Peyer's patch (tissue), 4 donors: Measurements from ENCODE around the gene IFI6. TPM values are rescaled to one million over a fixed set of nuclear protein-coding genes. Genes with fewer than 3 reads are reported as not detected.
"Not testable (repeated sequence)": the region's sequence is repeated elsewhere in the genome, so short reads cannot be mapped to it uniquely, and the experiment has no call there.

Experiments
- DNase-seq, 3 donors: peaks; one replicate each; pipeline ENCODE4 v3.0.0-alpha.2; 2017 to 2019
- H3K27ac ChIP-seq, 4 donors: fragments of 200-600 bp; sonication (generic); one replicate each; pipeline ENCODE4 v1.5.1; 2016 to 2019
- H3K27me3 ChIP-seq, 2 donors: fragments of 200-600 bp; sonication (generic); one replicate each; pipeline ENCODE4 v1.5.1; 2019
- H3K36me3 ChIP-seq, 3 donors: fragments of 200-600 bp; sonication (generic); one replicate each; pipeline ENCODE4 v1.5.1; 2016 to 2019
- H3K4me1 ChIP-seq, 4 donors: fragments of 200-600 bp; sonication (generic); one replicate each; pipeline ENCODE4 v1.5.1; 2016 to 2019
- H3K4me3 ChIP-seq, 4 donors: fragments of 200-600 bp; sonication (generic); 1 replicate in 3 of 4; 2 replicates in 1 of 4; pipeline ENCODE4 v1.5.1; 2016 to 2019; ENCODE audit warnings: mild to moderate bottlenecking in 1 of 4
- H3K9me3 ChIP-seq, 4 donors: fragments of 200-600 bp; sonication (generic); one replicate each; pipeline ENCODE4 v1.5.1; 2016 to 2019; ENCODE audit warnings: mild to moderate bottlenecking in 1 of 4
- POLR2A ChIP-seq, 2 donors: fragments of 450-650 bp; IDR thresholded peaks; one replicate each; pipeline ENCODE4 v1.5.1; 2017; ENCODE audit warnings: antibody characterized with exemption in 2 of 2, mild to moderate bottlenecking in 2 of 2, moderate library complexity in 2 of 2
- total RNA-seq, 4 donors: library from RNA; depleted of rRNA; stranded (reverse); fragments of >200 nt; gene quantifications; one replicate each; pipeline ENCODE4 v1.1.0, GENCODE V29; 2016
- TF ChIP-seq, protein P1 (sequence below), 6 experiments: fragments of 450-650 bp in 4 of 6; fragments of 200-600 bp in 2 of 6; sonication (generic) in 1 of 6; IDR thresholded peaks; one replicate each; pipeline ENCODE4 v1.5.1; 2017 to 2019; ENCODE audit warnings: antibody characterized with exemption in 6 of 6, mild to moderate bottlenecking in 3 of 6, moderate library complexity in 1 of 6

IFI6 gene
- total RNA-seq, 4 donors from 2014 or later, result 17.8 to 28.5 (median 20.7) TPM

DNA sequence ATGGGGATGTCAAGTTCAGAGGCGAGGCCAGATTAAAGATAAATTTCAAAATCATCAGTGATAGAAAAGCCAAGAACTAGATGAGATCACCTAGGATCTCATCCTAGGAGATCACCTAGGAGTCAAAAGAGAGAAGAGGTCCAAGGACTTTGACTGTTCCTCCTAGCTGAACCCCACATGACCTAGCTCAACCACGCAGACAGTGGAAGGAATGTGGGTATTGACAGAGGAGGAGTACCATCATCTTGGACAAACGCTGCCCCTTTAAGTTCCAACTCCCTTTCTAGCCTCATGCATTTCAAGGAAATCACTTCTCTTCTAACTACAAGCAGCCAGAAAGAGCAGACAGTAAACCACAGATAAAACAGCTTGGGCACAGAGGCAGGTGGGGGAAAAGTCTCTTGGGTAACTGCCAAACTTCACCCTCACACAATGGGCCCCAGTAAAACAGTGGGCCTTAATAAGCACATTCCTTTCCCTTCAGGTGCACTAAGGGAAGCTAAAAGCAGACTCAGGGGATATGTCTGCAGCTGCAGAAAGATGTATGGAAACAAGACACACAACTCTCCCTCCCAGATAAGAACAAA lies 41.2 kb upstream of the IFI6 start:
- Histone ChIP-seq H3K4me3 (no peak overlapping the region), H3K4me1 (no peaks in the 10 kb centered on the region), H3K36me3 (no peaks in the 10 kb centered on the region), H3K27ac (no peak overlapping the region), H3K9me3 (no peaks in the 10 kb centered on the region), H3K27me3 (no peaks in the 10 kb centered on the region)
- TF ChIP-seq POLR2A (IDR thresholded peaks at IDR 0.05), result no peak
- TF ChIP-seq, protein P1, sequence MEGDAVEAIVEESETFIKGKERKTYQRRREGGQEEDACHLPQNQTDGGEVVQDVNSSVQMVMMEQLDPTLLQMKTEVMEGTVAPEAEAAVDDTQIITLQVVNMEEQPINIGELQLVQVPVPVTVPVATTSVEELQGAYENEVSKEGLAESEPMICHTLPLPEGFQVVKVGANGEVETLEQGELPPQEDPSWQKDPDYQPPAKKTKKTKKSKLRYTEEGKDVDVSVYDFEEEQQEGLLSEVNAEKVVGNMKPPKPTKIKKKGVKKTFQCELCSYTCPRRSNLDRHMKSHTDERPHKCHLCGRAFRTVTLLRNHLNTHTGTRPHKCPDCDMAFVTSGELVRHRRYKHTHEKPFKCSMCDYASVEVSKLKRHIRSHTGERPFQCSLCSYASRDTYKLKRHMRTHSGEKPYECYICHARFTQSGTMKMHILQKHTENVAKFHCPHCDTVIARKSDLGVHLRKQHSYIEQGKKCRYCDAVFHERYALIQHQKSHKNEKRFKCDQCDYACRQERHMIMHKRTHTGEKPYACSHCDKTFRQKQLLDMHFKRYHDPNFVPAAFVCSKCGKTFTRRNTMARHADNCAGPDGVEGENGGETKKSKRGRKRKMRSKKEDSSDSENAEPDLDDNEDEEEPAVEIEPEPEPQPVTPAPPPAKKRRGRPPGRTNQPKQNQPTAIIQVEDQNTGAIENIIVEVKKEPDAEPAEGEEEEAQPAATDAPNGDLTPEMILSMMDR (IDR thresholded peaks at IDR 0.05), result no peak
- no peak for DNase-seq

DNA sequence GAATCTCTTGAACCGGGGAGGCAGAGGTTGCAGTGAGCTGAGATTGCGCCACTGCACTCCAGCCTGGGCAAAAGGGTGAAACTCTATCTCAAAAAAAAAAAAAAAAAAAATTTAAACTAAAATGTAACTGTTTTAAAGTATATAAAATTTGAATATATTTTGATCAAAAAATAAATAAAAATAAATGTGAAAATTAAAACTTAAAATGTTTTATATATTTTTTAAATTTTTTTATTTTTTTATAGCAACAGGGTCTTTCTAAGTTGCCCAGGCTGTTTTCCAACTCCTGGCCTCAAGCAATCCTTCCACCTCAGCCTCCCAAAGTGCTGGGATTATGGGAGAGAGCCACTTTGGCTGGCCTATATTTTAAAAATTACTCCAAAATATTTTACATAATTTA lies 38.6 kb upstream of the IFI6 start:
- TF ChIP-seq POLR2A (IDR thresholded peaks at IDR 0.05), result no peak
- TF ChIP-seq, protein P1 (IDR thresholded peaks at IDR 0.05), result no peak
- no peak for DNase-seq
- no peaks in the 10 kb centered on the region for H3K4me1 ChIP-seq
- no peaks in the 10 kb centered on the region for H3K9me3 ChIP-seq
- H3K4me3 ChIP-seq, result no peak overlapping the region
- H3K27ac ChIP-seq, result no peak overlapping the region
- H3K36me3 ChIP-seq, result no peaks in the 10 kb centered on the region
- no peaks in the 10 kb centered on the region for H3K27me3 ChIP-seq

GRCh38 chr1:27705545-27705944 lies 33.6 kb upstream of the IFI6 start:
- no peaks in the 10 kb centered on the region for H3K36me3 ChIP-seq
- H3K27ac ChIP-seq, result no peak overlapping the region
- TF ChIP-seq, protein P1 (IDR thresholded peaks at IDR 0.05), result no peak
- TF ChIP-seq POLR2A (IDR thresholded peaks at IDR 0.05), result no peak
- H3K9me3 ChIP-seq, result no peaks in the 10 kb centered on the region
- H3K4me3 ChIP-seq, result no peak overlapping the region
- no peaks in the 10 kb centered on the region for H3K4me1 ChIP-seq
- no peaks in the 10 kb centered on the region for H3K27me3 ChIP-seq
- DNase-seq, result no peak

- no peak for TF ChIP-seq POLR2A (IDR thresholded peaks at IDR 0.05)
- TF ChIP-seq, protein P1 (IDR thresholded peaks at IDR 0.05), result no peak
- Histone ChIP-seq H3K4me3 (no peak overlapping the region), H3K27ac (no peak overlapping the region)
Observed at GRCh38 chr1:27704958-27705357, 33.0 kb upstream of the IFI6 start.

DNA sequence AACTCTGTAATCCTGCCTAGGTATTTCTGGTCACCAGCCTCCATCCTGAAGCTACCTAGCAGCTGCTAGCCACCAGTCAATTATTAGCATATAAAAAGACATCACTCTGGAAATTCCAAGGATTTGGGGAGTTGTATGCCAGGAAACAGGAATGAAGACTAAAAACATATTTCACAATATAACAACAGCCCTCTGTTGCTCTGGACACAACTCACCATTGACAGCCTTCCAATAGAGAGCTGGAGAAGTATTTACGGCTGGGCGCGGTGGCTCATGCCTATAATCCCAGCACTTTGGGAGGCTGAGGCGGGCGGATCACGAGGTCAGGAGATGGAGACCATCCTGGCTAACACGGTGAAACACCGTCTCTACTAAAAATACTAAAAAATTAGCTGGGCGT lies 24.8 kb upstream of the IFI6 start:
- DNase-seq, H3K27me3 ChIP-seq, H3K9me3 ChIP-seq, H3K4me3 ChIP-seq, H3K27ac ChIP-seq, H3K4me1 ChIP-seq, H3K36me3 ChIP-seq: not testable (repeated sequence)

More at GRCh38 chr1:27704958-27705357, 33.0 kb upstream of the IFI6 start:
- Histone ChIP-seq H3K27me3 (no peaks in the 10 kb centered on the region), H3K9me3 (no peaks in the 10 kb centered on the region), H3K36me3 (no peaks in the 10 kb centered on the region), H3K4me1 (no peaks in the 10 kb centered on the region)
- DNase-seq, result no peak

- Histone ChIP-seq H3K27me3 (no peaks in the 10 kb centered on the region), H3K4me1 (no peaks in the 10 kb centered on the region), H3K27ac (no peak overlapping the region), H3K9me3 (no peaks in the 10 kb centered on the region), H3K36me3 (no peaks in the 10 kb centered on the region), H3K4me3 (no peak overlapping the region)
- no peak for DNase-seq
- TF ChIP-seq, protein P1 (IDR thresholded peaks at IDR 0.05), result no peak
- TF ChIP-seq POLR2A (IDR thresholded peaks at IDR 0.05), result no peak
Observed at GRCh38 chr1:27690183-27690582, 18.2 kb upstream of the IFI6 start.
